Aorta (tissue), 5 donors: ENCODE data around the gene GABRD. TPM values are rescaled to one million over a fixed set of nuclear protein-coding genes. Genes with fewer than 3 reads are reported as not detected.

Experiments
- ATAC-seq: fragments of 200-7000 bp; cut with Tn5 transposase; one replicate; pipeline ENCODE4 v1.9.1; 2022; ENCODE audit warnings: moderate library complexity; ENCODE audit not compliant: low FRiP score
- DNase-seq, 2 donors: peaks; one replicate each; pipeline ENCODE4 v3.0.0-alpha.2; 2020
- H3K27ac ChIP-seq, 2 donors: one replicate each; pipeline ENCODE4 v1.5.1; 2013; ENCODE audit warnings: low read length in 2 of 2, mild to moderate bottlenecking in 2 of 2, moderate library complexity in 2 of 2, control low read depth in 1 of 2, inconsistent platforms in 1 of 2, low read depth in 1 of 2
- H3K27me3 ChIP-seq, 2 donors: one replicate each; pipeline ENCODE4 v1.6.1; 2013; ENCODE audit warnings: control low read depth in 1 of 2, low read length in 1 of 2, mild to moderate bottlenecking in 1 of 2, moderate library complexity in 1 of 2; ENCODE audit not compliant: insufficient read depth in 2 of 2, control insufficient read depth in 1 of 2
- H3K36me3 ChIP-seq, 2 donors: one replicate each; pipeline ENCODE4 v1.6.1; 2013; ENCODE audit warnings: control low read depth in 1 of 2, low read length in 1 of 2, mild to moderate bottlenecking in 1 of 2; ENCODE audit not compliant: insufficient read depth in 2 of 2, control insufficient read depth in 1 of 2
- H3K4me1 ChIP-seq, 2 donors: one replicate each; pipeline ENCODE4 v1.6.1; 2013; ENCODE audit warnings: low read length in 2 of 2, control low read depth in 1 of 2, mild to moderate bottlenecking in 1 of 2, moderate library complexity in 1 of 2; ENCODE audit not compliant: insufficient read depth in 2 of 2, control insufficient read depth in 1 of 2
- H3K4me3 ChIP-seq, 2 donors: one replicate each; pipeline ENCODE4 v1.5.1; 2013; ENCODE audit warnings: low read length in 2 of 2, control low read depth in 1 of 2, mild to moderate bottlenecking in 1 of 2
- H3K9me3 ChIP-seq: one replicate; pipeline ENCODE4 v1.6.1; 2013; ENCODE audit warnings: mild to moderate bottlenecking, low read length; ENCODE audit not compliant: control insufficient read depth
- WGBS, 2 donors: extraction: QIAGEN DNeasy Blood & Tissue Kit; methylation state at CpG; one replicate each; pipeline ENCODE4 v1.1.7; 2013; 5-methylcytosine and 5-hydroxymethylcytosine counted together
- intact Hi-C, 2 donors: fragments of 100-400 bp; cut with DNase I; formaldehyde crosslinking; loops; one replicate each; pipeline versions ENCODE4 v1.14.2 to v1.15.0; 2022
- polyA plus RNA-seq, 2 donors: library from polyadenylated mRNA; stranded (reverse); fragments of 200-250 nt; gene quantifications; one replicate each; pipeline ENCODE4 v1.2.3, GENCODE V29; 2013
- total RNA-seq, 2 donors: library from RNA; stranded (reverse); fragmentation: NEBNext Ultra II Directional; extraction: Animal tissue kit (Norgen Biotek cat#: 25700); gene quantifications; one replicate each; pipeline ENCODE4 v1.2.1, GENCODE V29; 2021
- donor health status: healthy with polysubstance abuse.
- donor health status: Bipolar disorder and iron deficiency.
- donor health status: DM: no; HTN: no; CAD: no.
- donor health status: DM: no; HTN: no; CAD: no.
- donor health status: DM: yes; HTN: yes; CAD: no.

GABRD gene
- total and polyA plus RNA-seq, 4 donors = 0.49 to 1.2 TPM; not detected in 2

- Histone ChIP-seq H3K27ac (no peak overlapping the region), H3K36me3 (no peaks in the 10 kb centered on the region), H3K9me3 (peaks cover 9% of the 10 kb centered on the region), H3K4me3 (no peak overlapping the region), H3K4me1 (no peaks in the 10 kb centered on the region), H3K27me3 (no peaks in the 10 kb centered on the region)
- ATAC-seq (no peak), DNase-seq (no peak)
- intact Hi-C loops = no loop called here
- WGBS, 2 donors = 72 to 77% methylated on average over 8 of the region's 8 CpGs
Observed at GRCh38 chr1:2039251-2039650, 20.1 kb downstream of the GABRD start.

GRCh38 chr1:2041305-2041704 is 22.2 kb downstream of the GABRD start:
- Histone ChIP-seq H3K27ac (no peak overlapping the region), H3K4me1 (no peaks in the 10 kb centered on the region), H3K36me3 (no peaks in the 10 kb centered on the region), H3K9me3 (peaks cover 9% of the 10 kb centered on the region), H3K27me3 (no peaks in the 10 kb centered on the region), H3K4me3 (no peak overlapping the region)
- no peak for DNase-seq
- ATAC-seq = no peak
- WGBS, 2 donors = 77 to 78% methylated on average over 15 of the region's 15 CpGs
- intact Hi-C loops = no loop called here

- ATAC-seq = no peak
- Histone ChIP-seq H3K27ac (no peak overlapping the region), H3K27me3 (no peaks in the 10 kb centered on the region), H3K9me3 (peaks cover 9% of the 10 kb centered on the region), H3K4me1 (no peaks in the 10 kb centered on the region), H3K4me3 (no peak overlapping the region), H3K36me3 (no peaks in the 10 kb centered on the region)
- intact Hi-C loops = no loop called here
- WGBS, 2 donors = 72 to 80% methylated on average over 4 of the region's 4 CpGs
- no peak for DNase-seq
Observed at GRCh38 chr1:2041887-2042286, 22.7 kb downstream of the GABRD start.

- peaks cover 6% of the 10 kb centered on the region for H3K9me3 ChIP-seq
- H3K36me3 ChIP-seq = no peaks in the 10 kb centered on the region
- WGBS, 2 donors = 66 to 70% methylated on average over 41 of the region's 41 CpGs
- H3K4me1 ChIP-seq = no peaks in the 10 kb centered on the region
- DNase-seq = no peak
- no peaks in the 10 kb centered on the region for H3K27me3 ChIP-seq
- no peak overlapping the region for H3K4me3 ChIP-seq
- intact Hi-C loops = no loop called here
- no peak for ATAC-seq
- H3K27ac ChIP-seq = no peak overlapping the region
Observed at GRCh38 chr1:2042830-2043773, 24.0 kb downstream of the GABRD start.

GRCh38 chr1:2043886-2044285 is 24.7 kb downstream of the GABRD start:
- WGBS, 2 donors = 93 to 94% methylated on average over 4 of the region's 4 CpGs

GRCh38 chr1:2044510-2045319 is 25.6 kb downstream of the GABRD start:
- Histone ChIP-seq H3K27ac (no peak overlapping the region), H3K4me1 (no peaks in the 10 kb centered on the region), H3K4me3 (no peak overlapping the region), H3K9me3 (no peaks in the 10 kb centered on the region), H3K27me3 (no peaks in the 10 kb centered on the region), H3K36me3 (no peaks in the 10 kb centered on the region)
- 9% methylated on average over 62 to 75 of the region's 75 CpGs for WGBS, 2 donors
- peak; percentile 71 to 90 for DNase-seq
- peak; percentile 75 for ATAC-seq
- intact Hi-C loops = no loop called here

More at GRCh38 chr1:2043886-2044285, 24.7 kb downstream of the GABRD start:
- intact Hi-C loops = no loop called here
- Histone ChIP-seq H3K27ac (no peak overlapping the region), H3K9me3 (no peaks in the 10 kb centered on the region), H3K4me1 (no peaks in the 10 kb centered on the region), H3K36me3 (no peaks in the 10 kb centered on the region), H3K4me3 (no peak overlapping the region), H3K27me3 (no peaks in the 10 kb centered on the region)
- ATAC-seq (no peak), DNase-seq (no peak)

DNA sequence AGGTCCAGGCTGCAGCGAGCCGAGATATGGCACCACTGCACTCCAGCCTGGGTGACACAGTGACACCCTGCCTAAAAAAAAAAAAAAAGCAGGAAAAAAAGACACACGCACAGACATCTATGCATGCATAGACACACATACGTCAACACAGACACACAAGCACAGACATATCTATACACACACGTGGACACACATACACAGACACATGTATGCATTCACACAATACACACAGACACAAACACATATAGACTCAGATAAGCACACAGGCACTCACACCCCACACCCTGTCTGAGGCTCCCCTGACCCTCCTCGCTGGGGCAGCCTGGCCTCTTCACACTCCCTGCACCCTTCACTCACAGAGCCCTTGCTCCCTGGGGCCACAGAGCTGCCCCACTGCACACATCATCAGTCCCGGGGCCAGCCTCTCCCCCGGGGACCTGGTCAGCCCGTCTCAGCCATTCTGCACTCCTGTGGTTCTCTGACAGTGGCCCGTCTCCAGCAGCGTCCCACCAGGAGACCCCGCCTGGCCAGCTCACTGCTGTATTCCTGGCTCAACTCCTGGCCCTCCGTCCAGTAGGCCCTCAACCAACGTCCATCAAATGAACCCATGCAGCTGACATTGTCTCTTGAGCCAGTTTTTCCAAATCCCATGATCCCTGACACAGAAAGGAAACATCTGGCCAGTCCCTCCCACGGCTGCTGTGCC is 26.5 kb downstream of the GABRD start:
- ATAC-seq = no peak
- H3K27me3 ChIP-seq = no peaks in the 10 kb centered on the region

GRCh38 chr1:2046174-2046917 is 27.2 kb downstream of the GABRD start:
- no peaks in the 10 kb centered on the region for H3K9me3 ChIP-seq
- no peak overlapping the region for H3K27ac ChIP-seq
- peak; percentile 45 for ATAC-seq
- intact Hi-C loops = no loop called here
- DNase-seq = no peak
- H3K4me3 ChIP-seq = no peak overlapping the region
- WGBS, 2 donors = 48 to 51% methylated on average over 20 of the region's 20 CpGs
- no peaks in the 10 kb centered on the region for H3K27me3 ChIP-seq
- H3K4me1 ChIP-seq = no peaks in the 10 kb centered on the region
- no peaks in the 10 kb centered on the region for H3K36me3 ChIP-seq

More for the DNA sequence above, 26.5 kb downstream of the GABRD start:
- H3K4me3 ChIP-seq = no peak overlapping the region
- WGBS, 2 donors = 58 to 59% methylated on average over 14 to 15 of the region's 15 CpGs
- H3K27ac ChIP-seq = no peak overlapping the region
- DNase-seq = no peak
- intact Hi-C loops = no loop called here
- no peaks in the 10 kb centered on the region for H3K36me3 ChIP-seq
- H3K9me3 ChIP-seq = no peaks in the 10 kb centered on the region
- no peaks in the 10 kb centered on the region for H3K4me1 ChIP-seq
